Measurements from ENCODE around the gene CTTN.

- no peak for TF ChIP-seq TAF1 (IDR thresholded peaks at IDR 0.05; ENCODE audit: low read depth, low read length)
- no peak for TF ChIP-seq RAD21 (IDR thresholded peaks at IDR 0.05 in 1 of 2, conservative IDR thresholded peaks at IDR 0.05 in 1 of 2; ENCODE audit: low read depth in 2 of 2, low read length in 2 of 2)
These were observed 33.4 kb upstream of the CTTN start for GRCh38 chr11:70364745-70365543.

Measured in H1 (cell line).